Testis (tissue), 2 donors: Measurements from ENCODE around the gene NEK4.

Experiments used
- CTCF ChIP-seq, 3 experiments: fragments of 450-650 bp in 2 of 3; fragments of 200-600 bp in 1 of 3; sonication (generic) in 1 of 3; IDR thresholded peaks; one replicate each; pipeline ENCODE4 v1.5.1; 2016 to 2019; ENCODE audit warnings: antibody characterized with exemption in 3 of 3, mild to moderate bottlenecking in 2 of 3, moderate library complexity in 1 of 3
- POLR2A ChIP-seq: fragments of 450-650 bp; IDR thresholded peaks from one replicate; pipeline ENCODE4 v1.6.1; 2017; ENCODE audit warnings: antibody characterized with exemption, mild to moderate bottlenecking, moderate library complexity

DNA sequence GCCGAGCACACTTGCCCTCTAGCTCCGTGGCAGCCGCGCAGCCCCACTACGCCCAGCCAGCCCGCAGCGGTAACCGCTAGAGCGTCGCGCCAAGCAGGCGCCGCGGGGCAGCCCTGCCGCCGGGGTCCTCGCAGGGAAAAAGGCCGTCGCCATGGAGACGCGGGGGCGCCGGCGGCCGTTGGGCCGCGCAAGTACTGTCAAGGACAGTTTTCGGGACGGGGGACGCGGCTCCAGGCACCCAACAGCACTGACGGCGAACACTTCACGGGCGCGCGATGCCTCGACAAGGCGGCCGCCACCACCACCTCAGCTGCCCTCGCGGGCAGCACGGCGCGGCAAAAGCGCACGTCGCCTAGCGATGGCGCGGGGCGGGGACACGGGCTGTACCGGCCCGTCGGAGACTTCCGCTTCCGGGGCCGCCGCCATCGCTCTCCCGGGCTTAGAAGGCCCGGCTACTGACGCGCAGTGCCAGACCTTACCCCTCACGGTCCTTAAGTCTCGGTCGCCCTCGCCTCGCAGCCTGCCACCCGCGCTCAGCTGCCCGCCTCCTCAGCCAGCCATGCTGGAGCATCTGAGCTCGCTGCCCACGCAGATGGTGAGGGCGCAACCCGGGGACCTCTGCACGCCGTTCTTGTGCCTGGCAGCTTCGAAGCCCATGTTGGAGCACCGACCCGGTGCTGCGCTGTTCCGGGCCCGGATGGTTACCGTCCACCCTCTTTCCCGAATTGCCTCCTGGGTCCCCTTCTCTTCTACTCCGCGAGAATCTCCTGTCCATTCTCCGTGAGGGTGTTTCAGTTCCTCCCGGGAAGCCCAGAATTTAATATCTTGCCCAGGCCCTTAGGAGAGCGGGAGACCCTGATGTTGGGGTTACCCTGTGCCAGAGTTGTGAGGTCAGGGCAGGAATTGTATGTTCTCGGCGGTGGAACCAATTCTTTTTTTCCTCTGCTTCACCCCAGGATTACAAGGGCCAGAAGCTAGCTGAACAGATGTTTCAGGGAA lies 64.8 kb downstream of the NEK4 start, which contains the start of the genes GLT8D1 and SPCS1:
- TF ChIP-seq CTCF (IDR thresholded peaks at IDR 0.05) (no peak), POLR2A (peak; percentile 17)
